Neuronal stem cell (in vitro differentiated cells): Measurements from ENCODE around the gene CDCA7.
A peak's percentile ranks its signal among the peaks of the same experiment; 100 is the strongest.
"Not testable (repeated sequence)": the region's sequence is repeated elsewhere in the genome, so short reads cannot be mapped to it uniquely, and the experiment has no call there.

Experiments
- DNase-seq: peaks from one replicate; pipeline ENCODE4 v3.0.0-alpha.2; 2013; ENCODE audit warnings: low spot score
- H2AFZ ChIP-seq: one replicate; pipeline ENCODE4 v1.6.1; 2013; ENCODE audit warnings: mild to moderate bottlenecking, low read length, inconsistent platforms
- H2AK5ac ChIP-seq: 2 replicates; pipeline ENCODE4 v1.6.1; 2013; ENCODE audit warnings: low read depth, mild to moderate bottlenecking, inconsistent platforms, low read length, moderate library complexity, mixed read lengths
- H2BK120ac ChIP-seq: 2 replicates; pipeline ENCODE4 v1.6.1; 2013; ENCODE audit warnings: low read depth, mild to moderate bottlenecking, inconsistent platforms, low read length, moderate library complexity, mixed read lengths
- H2BK12ac ChIP-seq: one replicate; pipeline ENCODE4 v1.6.1; 2013; ENCODE audit warnings: low read length, inconsistent platforms
- H2BK15ac ChIP-seq: 2 replicates; pipeline ENCODE4 v1.6.1; 2013; ENCODE audit warnings: mild to moderate bottlenecking, low read length, inconsistent platforms, mixed read lengths
- H2BK5ac ChIP-seq: one replicate; pipeline ENCODE4 v1.6.1; 2013; ENCODE audit warnings: inconsistent platforms, mild to moderate bottlenecking, low read length, moderate library complexity
- H3K14ac ChIP-seq: one replicate; pipeline ENCODE4 v1.6.1; 2013; ENCODE audit warnings: low read length, inconsistent platforms
- H3K18ac ChIP-seq: 2 replicates; pipeline ENCODE4 v1.6.1; 2013; ENCODE audit warnings: low read length, inconsistent platforms
- H3K23ac ChIP-seq: 2 replicates; pipeline ENCODE4 v1.6.1; 2013; ENCODE audit warnings: low read depth, mild to moderate bottlenecking, mixed read lengths, low read length, inconsistent platforms; ENCODE audit not compliant: poor library complexity
- H3K27ac ChIP-seq: replicated peaks from 3 replicates; pipeline ENCODE4 v1.5.1; 2013; ENCODE audit warnings: low read length, inconsistent platforms
- H3K27me3 ChIP-seq, 3 experiments: 2 replicates each; pipeline ENCODE4 v1.6.1; 2013; ENCODE audit warnings: low read length in 3 of 3, mild to moderate bottlenecking in 2 of 3, inconsistent platforms in 1 of 3, low read depth in 1 of 3, mixed read lengths in 1 of 3, moderate library complexity in 1 of 3; ENCODE audit not compliant: control insufficient read depth in 3 of 3, insufficient read depth in 3 of 3
- H3K36me3 ChIP-seq, 2 donors: replicated peaks in 1 of 2; 2 replicates each; pipeline ENCODE4 v1.6.1; 2013; ENCODE audit warnings: low read length in 2 of 2; ENCODE audit not compliant: control insufficient read depth in 2 of 2, insufficient read depth in 2 of 2
- H3K4ac ChIP-seq: 2 replicates; pipeline ENCODE4 v1.6.1; 2013; ENCODE audit warnings: inconsistent platforms, mild to moderate bottlenecking, low read length, moderate library complexity
- H3K4me1 ChIP-seq, 2 donors: 1 replicate in 1 of 2; 2 replicates in 1 of 2; pipeline ENCODE4 v1.6.1; 2013; ENCODE audit warnings: low read length in 2 of 2, low read depth in 1 of 2; ENCODE audit not compliant: control insufficient read depth in 2 of 2, insufficient read depth in 1 of 2
- H3K4me2 ChIP-seq: one replicate; pipeline ENCODE4 v1.6.1; 2013; ENCODE audit warnings: mild to moderate bottlenecking, low read length, inconsistent platforms; ENCODE audit not compliant: insufficient read depth, poor library complexity, severe bottlenecking
- H3K4me3 ChIP-seq, 2 donors: 2 replicates each; pipeline ENCODE4 v1.5.1; 2013; ENCODE audit warnings: low read length in 2 of 2, mild to moderate bottlenecking in 2 of 2, inconsistent platforms in 1 of 2, moderate library complexity in 1 of 2
- H3K79me1 ChIP-seq: one replicate; pipeline ENCODE4 v1.6.1; 2013; ENCODE audit warnings: low read depth, mild to moderate bottlenecking, inconsistent platforms, low read length, moderate library complexity
- H3K9ac ChIP-seq: one replicate; pipeline ENCODE4 v1.6.1; 2013; ENCODE audit warnings: mild to moderate bottlenecking, low read depth, low read length, inconsistent platforms; ENCODE audit not compliant: poor library complexity
- H3K9me3 ChIP-seq, 2 donors: replicated peaks in 1 of 2; 2 replicates each; pipeline versions ENCODE3 to v1.6.1; 2013; ENCODE audit warnings: low read length in 2 of 2, mild to moderate bottlenecking in 2 of 2, inconsistent platforms in 1 of 2, low read depth in 1 of 2, mixed read lengths in 1 of 2, moderate library complexity in 1 of 2; ENCODE audit not compliant: control insufficient read depth in 2 of 2, insufficient read depth in 1 of 2
- H4K8ac ChIP-seq: one replicate; pipeline ENCODE4 v1.6.1; 2013; ENCODE audit warnings: low read depth, mild to moderate bottlenecking, inconsistent platforms, low read length, moderate library complexity
- H4K91ac ChIP-seq: one replicate; pipeline ENCODE4 v1.6.1; 2013; ENCODE audit warnings: low read length, low read depth, mild to moderate bottlenecking, inconsistent platforms; ENCODE audit not compliant: poor library complexity
- WGBS, 2 donors: extraction: QIAGEN DNeasy Blood & Tissue Kit; methylation state at CpG; one replicate each; pipeline ENCODE4 v1.1.7; 2013; ENCODE audit warnings: missing lambda C conversion rate in 2 of 2, mixed read lengths in 1 of 2; ENCODE audit not compliant: insufficient read length in 2 of 2, insufficient replicate concordance in 1 of 2; ENCODE audit errors: extremely low coverage in 2 of 2; 5-methylcytosine and 5-hydroxymethylcytosine counted together

CDCA7 gene

DNA sequence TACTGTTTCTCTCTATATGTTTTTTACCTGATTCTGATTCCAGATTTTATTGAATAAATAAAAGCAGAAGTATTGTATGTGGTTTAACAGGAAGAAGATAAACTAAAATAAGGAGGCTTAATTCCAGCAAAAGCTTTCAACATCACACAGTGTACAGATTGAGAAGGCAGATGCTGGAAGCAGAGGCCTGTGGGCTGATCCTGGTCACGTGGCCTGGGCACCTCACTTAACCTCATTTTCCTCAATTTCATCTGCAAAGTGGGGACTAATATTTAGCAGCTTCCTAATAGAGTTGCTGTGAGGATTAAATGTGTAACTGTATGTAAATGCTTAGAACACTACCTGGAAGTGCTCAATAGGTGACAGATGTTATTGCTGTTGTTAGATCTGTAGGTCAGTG is 58.0 kb downstream of the CDCA7 start:
- Histone ChIP-seq H2AFZ (no peak overlapping the region), H3K27ac (no peak overlapping the region), H3K27me3 (no peaks in the 10 kb centered on the region), H3K9ac (no peak overlapping the region), H3K4ac (no peak overlapping the region), H4K91ac (no peak overlapping the region), H3K79me1 (no peaks in the 10 kb centered on the region), H2BK120ac (no peak overlapping the region), H3K18ac (no peak overlapping the region), H3K4me2 (no peak overlapping the region), H2BK15ac (no peak overlapping the region), H3K36me3 (no peaks in the 10 kb centered on the region), H2BK12ac (no peak overlapping the region), H2AK5ac (no peak overlapping the region), H2BK5ac (no peak overlapping the region), H3K23ac (no peak overlapping the region), H3K14ac (no peak overlapping the region), H3K4me1 (peaks cover 7 to 20% of the 10 kb centered on the region in 2 donors), H3K9me3 (no peaks in the 10 kb centered on the region), H4K8ac (no peak overlapping the region), H3K4me3 (no peak overlapping the region)
- DNase-seq, result no peak
- no CpG with 5 or more reads among the region's 1 CpG for WGBS, 2 donors

DNA sequence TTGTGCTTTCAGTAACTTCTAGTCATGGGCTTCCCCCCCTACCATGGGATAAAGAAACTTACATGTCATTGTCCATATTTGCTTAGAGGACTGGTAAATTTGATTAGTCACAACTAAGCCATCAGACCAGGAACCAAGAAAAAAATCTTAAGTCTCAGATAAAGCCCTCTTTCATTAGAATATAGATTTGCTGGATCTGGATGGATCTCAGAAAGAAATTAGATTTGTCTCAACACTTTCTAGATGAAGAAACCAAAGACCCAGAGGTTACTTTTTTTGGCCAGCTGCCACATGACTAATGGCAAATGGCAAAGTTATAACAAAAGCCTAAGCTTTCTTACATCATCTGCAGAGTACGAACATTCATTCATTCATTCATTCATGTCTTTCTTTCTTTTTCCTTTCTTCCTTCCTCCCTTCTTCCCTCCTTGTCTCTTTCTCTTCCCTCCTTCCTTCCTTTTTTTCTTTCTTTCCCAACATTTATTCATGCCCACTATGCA is 60.2 kb downstream of the CDCA7 start:
- no peaks in the 10 kb centered on the region for H3K79me1 ChIP-seq
- H2BK15ac ChIP-seq, result no peak overlapping the region
- no peak for DNase-seq
- no peak overlapping the region for H3K18ac ChIP-seq
- no peak overlapping the region for H3K9ac ChIP-seq
- no CpG with 5 or more reads among the region's 1 CpG for WGBS, 2 donors
- no peaks in the 10 kb centered on the region for H3K27me3 ChIP-seq
- peak overlapping the region; percentile 92 for H2AFZ ChIP-seq
- H2BK120ac ChIP-seq, result no peak overlapping the region
- H3K4ac ChIP-seq, result no peak overlapping the region
- H2BK5ac ChIP-seq, result no peak overlapping the region
- no peak overlapping the region for H2AK5ac ChIP-seq
- H3K4me2 ChIP-seq, result no peak overlapping the region
- no peak overlapping the region for H4K8ac ChIP-seq
- H3K9me3 ChIP-seq, result no peaks in the 10 kb centered on the region
- H3K36me3 ChIP-seq, result no peaks in the 10 kb centered on the region
- no peak overlapping the region for H2BK12ac ChIP-seq
- H4K91ac ChIP-seq, result no peak overlapping the region
- no peak overlapping the region for H3K4me3 ChIP-seq
- no peak overlapping the region for H3K23ac ChIP-seq
- H3K27ac ChIP-seq, result no peak overlapping the region
- peaks cover 7 to 20% of the 10 kb centered on the region in 2 donors for H3K4me1 ChIP-seq
- no peak overlapping the region for H3K14ac ChIP-seq

DNA sequence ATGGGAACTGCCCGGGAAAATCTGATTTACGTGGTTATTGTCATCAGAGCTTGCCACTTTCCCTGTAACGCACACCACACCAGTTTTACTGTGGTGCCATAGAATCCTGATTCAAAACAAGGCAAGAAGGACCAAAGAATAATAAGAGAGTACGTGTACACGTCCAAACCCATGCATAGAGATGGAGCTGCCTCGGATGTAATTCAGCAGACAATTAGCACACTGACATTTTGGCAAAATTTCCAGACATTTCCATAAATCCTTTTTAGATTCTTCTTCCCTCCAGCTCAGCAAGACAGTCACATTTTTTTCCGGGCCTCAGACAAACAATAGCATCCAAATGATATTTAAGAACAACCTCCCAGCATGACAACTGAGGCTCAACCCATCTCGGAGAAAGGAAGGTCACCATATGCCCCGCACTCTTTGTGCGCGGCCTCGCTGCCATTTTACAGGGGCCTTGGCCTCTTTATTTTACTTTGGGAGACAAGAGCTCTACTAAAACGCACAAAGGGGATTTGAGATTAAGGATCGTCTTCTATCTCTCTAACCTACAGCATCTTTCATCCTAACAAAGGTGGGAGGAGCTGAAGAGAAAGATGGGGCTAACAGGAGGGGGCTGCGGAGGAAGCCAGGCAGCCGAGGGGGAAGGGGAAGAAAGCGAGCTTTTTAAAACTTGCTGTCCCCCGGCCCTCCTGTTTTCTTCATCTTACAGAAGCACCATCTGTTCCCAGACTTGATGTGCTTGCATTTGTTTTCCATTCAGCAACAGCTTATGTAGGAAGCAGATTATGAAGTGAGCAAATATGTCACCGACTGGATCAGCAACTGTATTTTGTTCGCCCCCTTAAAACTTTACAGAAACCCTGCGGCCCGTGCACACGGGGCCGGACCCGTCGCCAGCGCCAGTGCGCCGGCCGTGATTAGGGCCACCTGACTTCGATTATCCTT is 61.0 kb downstream of the CDCA7 start:
- Histone ChIP-seq H2AK5ac (no peak overlapping the region), H3K27me3 (no peaks in the 10 kb centered on the region), H3K4me3 (peak overlapping the region in 1 of 2 donors; percentile 12), H3K79me1 (no peaks in the 10 kb centered on the region), H3K9ac (no peak overlapping the region), H3K36me3 (no peaks in the 10 kb centered on the region), H3K4me1 (peaks cover 7 to 20% of the 10 kb centered on the region in 2 donors), H2AFZ (peak overlapping the region; percentile 92), H3K14ac (no peak overlapping the region), H2BK12ac (no peak overlapping the region), H2BK5ac (no peak overlapping the region), H3K4ac (no peak overlapping the region), H2BK120ac (no peak overlapping the region), H3K27ac (peak overlapping the region; percentile 52), H3K18ac (no peak overlapping the region), H3K4me2 (no peak overlapping the region), H3K9me3 (no peaks in the 10 kb centered on the region), H4K91ac (no peak overlapping the region), H4K8ac (no peak overlapping the region), H3K23ac (no peak overlapping the region), H2BK15ac (no peak overlapping the region)
- peak; percentile 36 for DNase-seq
- no CpG with 5 or more reads among the region's 31 CpGs for WGBS, 2 donors

DNA sequence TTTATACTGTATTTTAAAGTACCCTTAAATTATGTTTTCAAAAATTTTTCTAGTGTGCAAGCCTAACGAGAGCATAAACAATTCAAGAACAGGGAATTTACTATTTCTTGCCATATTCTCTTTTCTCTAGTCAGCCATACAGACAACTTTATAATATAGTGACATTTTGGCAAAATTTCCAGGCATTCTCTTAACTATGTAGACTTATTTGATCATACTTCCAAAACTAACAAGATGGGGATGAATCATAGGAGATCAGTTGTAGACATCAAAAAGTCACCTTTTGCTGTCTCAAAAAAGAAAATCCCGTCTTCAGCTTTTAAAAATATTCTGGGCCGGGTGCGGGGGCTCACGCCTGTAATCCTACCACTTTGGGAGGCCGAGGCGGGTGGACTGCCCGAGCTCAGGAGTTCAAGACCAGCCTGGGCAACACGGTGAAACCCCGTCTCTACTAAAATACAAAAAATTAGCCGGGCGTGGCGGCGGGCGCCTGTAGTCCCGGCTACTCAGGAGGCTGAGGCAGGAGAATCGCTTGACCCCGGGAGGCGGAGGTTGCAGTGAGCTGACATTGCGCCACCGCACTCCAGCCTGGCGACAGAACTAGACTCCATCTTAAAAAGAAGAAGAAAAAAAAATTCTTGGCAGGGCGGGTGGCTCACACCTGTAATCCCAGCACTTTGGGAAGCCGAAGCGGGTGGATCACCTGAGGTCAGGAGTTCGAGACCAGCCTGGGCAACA is 61.9 kb downstream of the CDCA7 start:
- not testable (repeated sequence) for H2AK5ac ChIP-seq, H3K27ac ChIP-seq, DNase-seq, H2BK120ac ChIP-seq, H3K18ac ChIP-seq, H2BK15ac ChIP-seq, H2BK12ac ChIP-seq, H3K36me3 ChIP-seq, H3K4me2 ChIP-seq, H3K9me3 ChIP-seq, H4K91ac ChIP-seq, H3K4me3 ChIP-seq, H3K79me1 ChIP-seq, H4K8ac ChIP-seq, H3K27me3 ChIP-seq, H3K4ac ChIP-seq, H3K14ac ChIP-seq, H3K23ac ChIP-seq, H2BK5ac ChIP-seq, H3K9ac ChIP-seq
- H2AFZ ChIP-seq, result peak overlapping the region; percentile 92
- H3K4me1 ChIP-seq, result peaks cover 7 to 20% of the 10 kb centered on the region in 2 donors
- no CpG with 5 or more reads among the region's 26 CpGs for WGBS, 2 donors
